GM12878 (cell line): Measurements from ENCODE around the gene FZD10. TPM values are rescaled to one million over a fixed set of nuclear protein-coding genes. Genes with fewer than 3 reads are reported as not detected.

Experiments used
- ATAC-seq: fragments of 200-7000 bp; cut with Tn5 transposase; 3 replicates; pipeline ENCODE4 v1.9.1; 2020; ENCODE audit warnings: mild to moderate bottlenecking, moderate library complexity
- BruUV-seq: library from RNA; stranded (reverse); fragments of 400-500 nt; replicated peaks from 2 replicates; lab custom pipeline; 2021; lab: Mats Ljungman, UMichigan
- CTCF ChIA-PET: fragments of 300-600 bp; sonication (Branson Sonifier 250); formaldehyde crosslinking; extraction: SDS; loops from one replicate; lab custom pipeline; 2021; ENCODE audit warnings: inconsistent platforms; lab: Yijun Ruan, JAX
- POLR2A ChIA-PET: fragments of 350-600 bp; formaldehyde crosslinking; extraction: SDS; loops from one replicate; lab custom pipeline; 2021; ENCODE audit warnings: inconsistent platforms; lab: Charles Lee
- RAD21 ChIA-PET: fragments of 300-600 bp; sonication (Branson Sonifier 250); formaldehyde crosslinking; loops from one replicate; lab custom pipeline; 2023; ENCODE audit warnings: antibody characterized with exemption; ENCODE audit not compliant: unreplicated experiment; lab: Charles Lee
- SMC1A ChIA-PET: fragments of 300-600 bp; sonication (Branson Sonifier 250); formaldehyde crosslinking; loops from one replicate; lab custom pipeline; 2023; ENCODE audit not compliant: unreplicated experiment, uncharacterized antibody; lab: Charles Lee
- DNase-seq: peaks from one replicate; pipeline ENCODE4 v3.0.0-alpha.2; 2011; ENCODE audit warnings: low read depth, low spot score
- FAIRE-seq: peaks from 3 replicates; lab custom pipeline; 2011; peaks lifted over from hg19 to GRCh38; lab: Jason Lieb, UNC
- H2AFZ ChIP-seq: 2 replicates; pipeline ENCODE4 v1.6.0; 2011; ENCODE audit warnings: low read depth, low read length, control low read depth; ENCODE audit not compliant: control insufficient read depth
- H3K27ac ChIP-seq: 2 replicates; pipeline ENCODE4 v1.5.1; 2011; ENCODE audit warnings: control low read depth; ENCODE audit not compliant: control insufficient read depth, insufficient read depth
- H3K27me3 ChIP-seq, 2 experiments: replicated peaks in 1 of 2; 2 replicates each; pipeline versions ENCODE4 v1.6.0 to v1.6.1; 2011; ENCODE audit warnings: low read length in 1 of 2; ENCODE audit not compliant: control insufficient read depth in 2 of 2, insufficient read depth in 2 of 2
- H3K36me3 ChIP-seq, 2 experiments: 2 replicates each; pipeline ENCODE4 v1.5.1; 2011; ENCODE audit warnings: low read length in 1 of 2; ENCODE audit not compliant: control insufficient read depth in 2 of 2, insufficient read depth in 2 of 2
- H3K4me1 ChIP-seq: 2 replicates; pipeline ENCODE4 v1.6.1; 2011; ENCODE audit warnings: mild to moderate bottlenecking, low read length, moderate library complexity, mixed read lengths; ENCODE audit not compliant: control insufficient read depth, insufficient read depth
- H3K4me2 ChIP-seq: 2 replicates; pipeline ENCODE4 v1.6.0; 2011; ENCODE audit warnings: control low read depth; ENCODE audit not compliant: control insufficient read depth, insufficient read depth
- H3K4me3 ChIP-seq: fragments of 200-600 bp; sonication (generic); 2 replicates; pipeline ENCODE4 v1.5.1; 2016
- H3K79me2 ChIP-seq: 2 replicates; pipeline ENCODE4 v1.6.0; 2011; ENCODE audit warnings: low read length; ENCODE audit not compliant: control insufficient read depth, insufficient read depth
- H3K9ac ChIP-seq: 2 replicates; pipeline ENCODE4 v1.8.0; 2011; ENCODE audit warnings: low read length, control low read depth, mixed read lengths; ENCODE audit not compliant: control insufficient read depth, insufficient read depth
- H3K9me3 ChIP-seq: replicated peaks from 3 replicates; pipeline ENCODE4 v1.5.1; 2011; ENCODE audit warnings: mild to moderate bottlenecking, low read length; ENCODE audit not compliant: control insufficient read depth, insufficient read depth
- H4K20me1 ChIP-seq: 2 replicates; pipeline ENCODE4 v1.6.0; 2011; ENCODE audit not compliant: control insufficient read depth, insufficient read depth
- BCLAF1 ChIP-seq: fragments of 450-650 bp; IDR thresholded peaks from 2 replicates; pipeline ENCODE4 v1.6.1; 2017; ENCODE audit warnings: antibody characterized with exemption, mild to moderate bottlenecking, moderate library complexity
- BHLHE40 ChIP-seq, 2 experiments: fragments of 450-650 bp in 1 of 2; IDR thresholded peaks; 2 replicates each; pipeline ENCODE4 v1.6.1; 2011 to 2017; ENCODE audit warnings: low read depth in 2 of 2, borderline replicate concordance in 1 of 2, improper control_type of control experiment in 1 of 2, low read length in 1 of 2, mild to moderate bottlenecking in 1 of 2
- CEBPB ChIP-seq, 2 experiments: fragments of 150-350 bp in 1 of 2; IDR thresholded peaks; 2 replicates each; pipeline ENCODE4 v1.6.1; 2012 to 2014; ENCODE audit warnings: low read depth in 2 of 2, low read length in 2 of 2, borderline replicate concordance in 1 of 2, inconsistent platforms in 1 of 2
- FOXK2 ChIP-seq: fragments of 450-650 bp; IDR thresholded peaks from 2 replicates; pipeline ENCODE4 v1.6.1; 2017; ENCODE audit warnings: mild to moderate bottlenecking, moderate library complexity
- HCFC1 ChIP-seq: fragments of 150-350 bp; IDR thresholded peaks from 2 replicates; pipeline ENCODE4 v1.6.1; 2014; ENCODE audit warnings: low read length
- MEF2A ChIP-seq: IDR thresholded peaks from 2 replicates; pipeline ENCODE4 v1.6.1; 2011; ENCODE audit warnings: low read depth, mild to moderate bottlenecking, low read length, moderate library complexity; ENCODE audit not compliant: insufficient read depth
- MYB ChIP-seq: fragments of 150-350 bp; IDR thresholded peaks from 2 replicates; pipeline ENCODE4 v1.6.1; 2014; ENCODE audit warnings: mild to moderate bottlenecking, low read depth, low read length, borderline replicate concordance
- POLR2AphosphoS5 ChIP-seq: IDR thresholded peaks from 2 replicates; pipeline ENCODE4 v1.6.1; 2011; ENCODE audit warnings: mild to moderate bottlenecking, low read length, inconsistent platforms
- POU2F2 ChIP-seq: IDR thresholded peaks from 3 replicates; pipeline ENCODE4 v1.6.1; 2011; ENCODE audit warnings: low read depth, mild to moderate bottlenecking, low read length, borderline replicate concordance
- RELA ChIP-seq: fragments of 450-650 bp; IDR thresholded peaks from 2 replicates; pipeline ENCODE4 v1.8.0; 2014; ENCODE audit warnings: borderline replicate concordance; ENCODE audit not compliant: partially characterized antibody
- SIN3A ChIP-seq: IDR thresholded peaks from 2 replicates; pipeline ENCODE4 v1.6.1; 2012; ENCODE audit warnings: low read depth, low read length, improper control_type of control experiment
- SMARCA5 ChIP-seq: fragments of 450-650 bp; IDR thresholded peaks from 2 replicates; pipeline ENCODE4 v1.6.1; 2017; ENCODE audit warnings: mild to moderate bottlenecking
- TAF1 ChIP-seq: IDR thresholded peaks from 2 replicates; pipeline ENCODE4 v1.6.1; 2011; ENCODE audit warnings: mild to moderate bottlenecking, low read depth, low read length, borderline replicate concordance
- WGBS: methylation state at CpG from one replicate; pipeline ENCODE4 v1.1.6; 2016; ENCODE audit warnings: low lambda C conversion rate; ENCODE audit not compliant: insufficient replicate concordance, insufficient coverage; ENCODE audit errors: missing lambda C conversion rate; 5-methylcytosine and 5-hydroxymethylcytosine counted together
- in situ Hi-C: fragments of 300-500 bp; cut with MboI; formaldehyde crosslinking; loops from 9 replicates; pipeline ENCODE4 v1.14.3; 2018; ENCODE audit warnings: mixed read lengths
- intact Hi-C: fragments of 100-400 bp; cut with micrococcal nuclease; formaldehyde crosslinking; loops from one replicate; pipeline ENCODE4 v1.14.2; 2022; ENCODE audit not compliant: unreplicated experiment
- polyA plus RNA-seq, 11 experiments: library from polyadenylated mRNA; depleted of rRNA in 4 of 11; unstranded in 6 of 11; stranded (reverse) in 5 of 11; fragments of >200 nt; fragmentation: Nextera tagmentation in 4 of 11; fragmentation: Illumina TruSeq in 1 of 11; extraction: Ambion mirVana in 4 of 11; extraction: Trizol in 1 of 11; gene quantifications; 1 replicate in 1 of 11; 2 replicates in 10 of 11; pipeline versions ENCODE4 v1.2.1 to v1.2.3, GENCODE V29; 2011 to 2016; ENCODE audit warnings: inconsistent platforms in 2 of 11, missing spikeins in 2 of 11, low read depth in 1 of 11
- total RNA-seq, 4 experiments: library from RNA; depleted of rRNA in 3 of 4; stranded (reverse); fragments of >200 nt in 3 of 4; fragmentation: Illumina TruSeq in 1 of 4; extraction: Trizol in 1 of 4; gene quantifications; 2 replicates each; pipeline versions ENCODE4 v1.2.1 to v1.2.3, GENCODE V29; 2013 to 2021
- TF ChIP-seq, protein P1 (sequence below): fragments of 450-650 bp; IDR thresholded peaks from 2 replicates; pipeline ENCODE4 v1.6.1; 2017; ENCODE audit warnings: mild to moderate bottlenecking, low read depth, inconsistent platforms; ENCODE audit not compliant: poor library complexity, severe bottlenecking
- TF ChIP-seq, protein P2 (sequence below): IDR thresholded peaks from 2 replicates; pipeline ENCODE4 v1.6.1; 2011; ENCODE audit warnings: low read depth, low read length, improper control_type of control experiment, borderline replicate concordance

Gene FZD10
- total and polyA plus RNA-seq, 10 of the 15 experiments (the other 5 are each of a cell fraction or from before 2014, with no cell fraction given), result not detected

GRCh38 chr12:130177635-130178242 is 15.5 kb downstream of the FZD10 start:
- DNase-seq, result no peak
- H3K36me3 ChIP-seq, result no peaks in the 10 kb centered on the region
- H3K9ac ChIP-seq, result no peak overlapping the region
- no peak overlapping the region for H2AFZ ChIP-seq
- TF ChIP-seq POLR2AphosphoS5, result no peak
- TF ChIP-seq CEBPB (IDR thresholded peaks at IDR 0.05; ENCODE audit: borderline replicate concordance in 1 of 2, low read depth in 2 of 2, low read length in 2 of 2), result no peak
- TF ChIP-seq BHLHE40 (IDR thresholded peaks at IDR 0.05; ENCODE audit: borderline replicate concordance in 1 of 2, low read depth in 2 of 2, low read length in 1 of 2), result no peak
- no peak for TF ChIP-seq SIN3A
- TF ChIP-seq HCFC1, result no peak
- TF ChIP-seq MYB, result no peak
- no peak for TF ChIP-seq BCLAF1
- TF ChIP-seq POU2F2, result no peak
- no peak for TF ChIP-seq TAF1
- no peak for TF ChIP-seq RELA
- TF ChIP-seq, protein P1, sequence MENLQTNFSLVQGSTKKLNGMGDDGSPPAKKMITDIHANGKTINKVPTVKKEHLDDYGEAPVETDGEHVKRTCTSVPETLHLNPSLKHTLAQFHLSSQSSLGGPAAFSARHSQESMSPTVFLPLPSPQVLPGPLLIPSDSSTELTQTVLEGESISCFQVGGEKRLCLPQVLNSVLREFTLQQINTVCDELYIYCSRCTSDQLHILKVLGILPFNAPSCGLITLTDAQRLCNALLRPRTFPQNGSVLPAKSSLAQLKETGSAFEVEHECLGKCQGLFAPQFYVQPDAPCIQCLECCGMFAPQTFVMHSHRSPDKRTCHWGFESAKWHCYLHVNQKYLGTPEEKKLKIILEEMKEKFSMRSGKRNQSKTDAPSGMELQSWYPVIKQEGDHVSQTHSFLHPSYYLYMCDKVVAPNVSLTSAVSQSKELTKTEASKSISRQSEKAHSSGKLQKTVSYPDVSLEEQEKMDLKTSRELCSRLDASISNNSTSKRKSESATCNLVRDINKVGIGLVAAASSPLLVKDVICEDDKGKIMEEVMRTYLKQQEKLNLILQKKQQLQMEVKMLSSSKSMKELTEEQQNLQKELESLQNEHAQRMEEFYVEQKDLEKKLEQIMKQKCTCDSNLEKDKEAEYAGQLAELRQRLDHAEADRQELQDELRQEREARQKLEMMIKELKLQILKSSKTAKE, result no peak
- TF ChIP-seq SMARCA5, result no peak
- TF ChIP-seq FOXK2, result no peak
- TF ChIP-seq MEF2A, result no peak
- TF ChIP-seq, protein P2, sequence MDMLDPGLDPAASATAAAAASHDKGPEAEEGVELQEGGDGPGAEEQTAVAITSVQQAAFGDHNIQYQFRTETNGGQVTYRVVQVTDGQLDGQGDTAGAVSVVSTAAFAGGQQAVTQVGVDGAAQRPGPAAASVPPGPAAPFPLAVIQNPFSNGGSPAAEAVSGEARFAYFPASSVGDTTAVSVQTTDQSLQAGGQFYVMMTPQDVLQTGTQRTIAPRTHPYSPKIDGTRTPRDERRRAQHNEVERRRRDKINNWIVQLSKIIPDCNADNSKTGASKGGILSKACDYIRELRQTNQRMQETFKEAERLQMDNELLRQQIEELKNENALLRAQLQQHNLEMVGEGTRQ, result no peak
- no peaks in the 10 kb centered on the region for H4K20me1 ChIP-seq
- intact Hi-C loops (no loop called here), in situ Hi-C loops (no loop called here)
- H3K4me2 ChIP-seq, result no peak overlapping the region
- no peak for FAIRE-seq
- no TSS peak for BruUV-seq
- POLR2A ChIA-PET, result no interaction called here
- WGBS, result 29% methylated on average over 14 of the region's 14 CpGs
- no peaks in the 10 kb centered on the region for H3K27me3 ChIP-seq
- H3K4me3 ChIP-seq, result no peak overlapping the region
- RAD21 ChIA-PET, result no interaction called here
- H3K4me1 ChIP-seq, result no peaks in the 10 kb centered on the region
- CTCF ChIA-PET, result no interaction called here
- SMC1A ChIA-PET, result no interaction called here
- no peaks in the 10 kb centered on the region; the same call in 2 of the 3 replicates for H3K9me3 ChIP-seq
- no peak overlapping the region for H3K27ac ChIP-seq
- no peak for ATAC-seq
- no peaks in the 10 kb centered on the region for H3K79me2 ChIP-seq
